COLO668 (cell line): Measurements from ENCODE around the gene MRE11.
"Not testable (repeated sequence)": the region's sequence is repeated elsewhere in the genome, so short reads cannot be mapped to it uniquely, and the experiment has no call there.

Source experiments
- DNase-seq: peaks from one replicate; lab custom pipeline; 2025; ENCODE audit not compliant: unreplicated experiment; lab: John Stamatoyannopoulos, UW

The MRE11 gene

DNA sequence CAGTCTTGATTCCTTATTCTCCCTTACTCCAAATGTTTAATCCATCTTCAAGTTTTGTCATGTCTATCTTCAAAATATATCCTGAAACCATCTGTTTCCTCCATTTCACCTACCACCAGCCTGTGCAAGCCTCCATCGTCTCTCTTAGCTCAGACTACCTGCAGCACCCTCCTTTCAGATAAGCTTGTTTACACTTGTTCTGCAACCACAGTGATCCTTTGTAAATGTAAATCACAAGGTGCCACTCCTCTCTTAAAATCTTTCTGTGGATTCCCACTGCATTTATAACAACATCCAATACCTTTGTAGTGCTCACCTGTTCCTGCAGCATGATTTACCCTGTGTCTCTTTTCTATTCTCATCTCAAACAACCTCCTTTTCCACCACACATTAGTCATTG, 60.6 kb downstream of the MRE11 start:
- DNase-seq, result no peak

DNA sequence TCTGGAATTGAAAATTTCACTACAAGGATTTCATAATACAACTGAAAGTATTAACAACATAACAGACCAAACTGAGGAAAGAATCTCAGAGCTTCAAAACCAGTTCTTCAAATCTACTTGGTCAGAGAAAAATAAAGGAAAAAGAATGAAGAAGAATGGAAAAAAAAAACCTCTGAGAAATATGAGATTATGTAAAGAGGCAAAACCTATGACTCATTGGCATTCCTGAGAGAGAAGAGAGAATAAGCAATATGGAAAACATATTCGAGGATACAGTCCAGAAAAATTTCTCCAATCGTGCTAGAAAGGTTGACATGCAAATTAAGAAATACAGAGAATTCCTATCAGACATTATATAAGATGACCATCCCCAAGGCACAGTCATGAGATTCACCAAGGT, 69.0 kb downstream of the MRE11 start:
- no peak for DNase-seq

DNA sequence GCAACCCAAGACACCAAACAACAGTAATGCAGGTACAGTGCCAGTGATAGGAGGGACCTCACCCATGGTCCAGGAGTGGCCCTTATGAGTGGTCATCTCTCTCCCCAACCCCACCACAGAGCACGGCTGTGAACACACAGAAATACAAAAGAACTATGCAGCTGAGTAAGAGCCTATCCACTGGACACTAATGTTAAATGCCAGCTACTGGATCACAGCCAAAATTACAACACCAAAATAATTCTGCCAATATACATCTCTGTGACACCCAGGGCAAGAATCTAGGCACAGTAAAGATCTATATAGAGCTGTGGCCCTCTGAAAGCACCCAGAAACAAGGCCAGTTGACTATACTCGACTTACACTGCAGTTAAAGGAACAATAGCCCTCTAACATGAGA, 69.6 kb downstream of the MRE11 start:
- no peak for DNase-seq

DNA sequence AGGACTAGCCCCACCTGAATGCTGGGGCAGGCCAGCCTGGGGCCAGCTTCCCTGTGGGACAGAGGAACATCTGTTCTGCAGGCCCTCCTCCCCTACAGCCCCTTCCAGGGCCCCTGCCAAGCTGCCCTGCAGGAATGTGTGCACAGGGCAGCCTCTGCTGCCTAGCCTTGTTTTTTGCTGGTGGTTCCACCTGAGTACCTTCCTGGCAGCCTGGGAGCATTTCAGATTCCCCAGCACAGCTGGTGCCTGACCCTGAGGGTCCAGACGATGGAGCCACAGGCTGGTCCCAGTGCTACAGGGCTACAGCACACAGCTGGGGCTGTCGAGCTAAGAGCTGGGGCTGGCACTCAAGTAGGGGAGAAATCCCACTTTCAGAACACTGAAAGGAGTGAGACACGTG, 70.1 kb downstream of the MRE11 start:
- DNase-seq, result no peak

DNA sequence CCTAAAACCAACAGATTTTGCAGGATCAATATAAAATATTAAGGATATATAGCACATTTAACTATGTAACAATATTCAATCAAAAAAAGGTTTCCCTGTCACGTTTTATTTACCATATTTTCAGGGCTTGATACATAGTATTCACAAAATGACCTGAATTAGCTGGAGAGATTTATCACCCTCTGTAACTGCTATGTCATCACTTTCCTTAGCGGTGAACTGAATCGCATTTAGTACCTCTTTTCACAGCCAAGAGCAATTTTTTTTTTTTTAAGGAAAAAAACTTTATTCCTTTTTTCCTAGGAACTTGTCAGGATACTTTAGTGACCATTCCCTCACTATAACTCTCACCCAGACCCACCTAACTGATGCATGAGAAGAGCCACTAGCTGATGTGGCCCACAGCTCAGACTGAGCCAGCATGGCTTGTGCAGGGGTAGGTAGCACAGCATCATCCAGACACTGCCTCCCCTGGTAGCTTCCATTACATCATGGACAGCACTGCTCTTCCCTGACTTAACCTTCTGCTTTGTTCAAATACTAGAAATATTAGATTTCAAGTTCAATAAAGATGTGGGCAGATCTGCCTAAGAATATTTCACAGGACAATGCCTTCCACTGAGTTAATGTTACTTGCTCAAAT, 75.4 kb downstream of the MRE11 start:
- DNase-seq, result no peak

DNA sequence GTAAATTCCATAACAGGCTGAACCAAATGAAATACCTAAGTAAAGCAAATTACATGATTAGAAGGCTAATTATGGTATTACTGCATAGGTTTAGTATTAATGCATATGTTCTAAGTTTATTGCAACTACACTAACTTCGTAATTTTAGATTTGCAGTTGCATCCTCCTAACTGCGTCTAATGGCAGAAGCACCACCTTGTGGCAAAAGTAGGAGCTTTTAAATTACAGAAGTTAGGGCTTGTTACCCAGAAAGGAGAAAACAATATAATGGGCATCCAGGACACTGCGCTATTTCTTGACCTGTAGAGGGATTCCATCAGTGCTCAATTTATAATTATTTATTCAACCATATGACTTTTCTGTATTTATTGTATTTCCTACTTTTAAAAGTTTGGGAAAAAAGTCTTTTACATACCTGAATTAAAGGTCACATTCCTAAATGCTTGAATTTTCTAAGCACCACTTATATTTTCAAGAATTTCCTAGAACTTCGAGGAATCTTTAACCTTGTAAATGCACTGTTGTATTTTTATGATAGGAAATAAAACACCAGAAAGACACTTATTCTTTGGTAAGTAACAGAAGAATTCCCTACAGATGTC, 76.2 kb downstream of the MRE11 start:
- no peak for DNase-seq

DNA sequence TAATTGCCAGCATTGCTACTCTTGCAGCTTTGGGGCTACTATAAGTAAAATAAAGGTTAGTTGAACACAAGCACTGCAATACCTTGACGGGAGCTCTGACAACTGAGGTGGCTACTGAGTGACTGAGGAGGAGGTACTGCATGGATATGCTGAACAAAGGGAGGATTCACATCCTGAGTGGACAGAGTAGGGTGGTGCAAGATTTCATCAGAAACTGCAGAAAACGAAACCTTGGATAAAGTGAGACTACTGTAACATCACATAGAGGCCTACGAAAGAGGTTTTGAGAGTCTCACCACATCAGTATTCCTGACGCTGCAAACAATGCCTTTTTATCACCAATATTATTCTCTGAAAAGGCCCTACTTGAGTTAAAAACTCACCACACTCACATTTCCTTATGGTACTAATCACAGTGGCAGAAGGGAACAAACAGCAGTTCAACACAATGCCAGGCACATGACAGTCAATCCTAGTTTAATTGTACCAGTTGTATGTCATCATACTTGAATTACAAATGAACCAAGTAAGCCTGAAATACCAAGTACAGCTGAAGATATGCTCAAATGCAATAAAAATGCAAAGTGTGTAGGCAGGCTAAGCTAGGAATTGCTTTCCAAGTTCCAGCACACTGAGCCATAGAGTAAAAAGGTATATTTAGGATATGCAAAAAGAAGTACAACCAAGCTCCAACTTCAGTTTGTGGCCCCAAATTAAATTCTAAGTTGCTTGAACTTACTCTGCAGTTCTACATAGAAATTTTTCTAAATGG, 88.4 kb downstream of the MRE11 start:
- no peak for DNase-seq

DNA sequence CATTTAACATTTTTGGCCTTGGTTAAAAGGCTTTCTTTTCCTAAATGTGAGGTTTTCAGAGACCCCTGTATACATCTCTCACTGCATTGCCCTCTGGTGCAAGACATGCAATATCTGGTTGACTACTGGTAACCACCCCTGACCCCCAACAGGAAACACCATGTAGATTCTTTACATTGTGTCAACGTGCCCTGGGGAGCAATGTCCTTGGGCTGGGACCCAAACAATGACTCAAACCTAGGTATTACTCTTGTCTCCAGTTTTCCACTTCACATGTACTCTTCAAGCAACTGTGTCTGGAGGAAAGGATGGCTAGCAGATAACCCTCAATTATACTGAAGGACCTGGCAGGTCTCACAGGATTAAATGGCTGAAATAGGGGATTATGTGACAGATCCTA, 91.3 kb downstream of the MRE11 start:
- no peak for DNase-seq

DNA sequence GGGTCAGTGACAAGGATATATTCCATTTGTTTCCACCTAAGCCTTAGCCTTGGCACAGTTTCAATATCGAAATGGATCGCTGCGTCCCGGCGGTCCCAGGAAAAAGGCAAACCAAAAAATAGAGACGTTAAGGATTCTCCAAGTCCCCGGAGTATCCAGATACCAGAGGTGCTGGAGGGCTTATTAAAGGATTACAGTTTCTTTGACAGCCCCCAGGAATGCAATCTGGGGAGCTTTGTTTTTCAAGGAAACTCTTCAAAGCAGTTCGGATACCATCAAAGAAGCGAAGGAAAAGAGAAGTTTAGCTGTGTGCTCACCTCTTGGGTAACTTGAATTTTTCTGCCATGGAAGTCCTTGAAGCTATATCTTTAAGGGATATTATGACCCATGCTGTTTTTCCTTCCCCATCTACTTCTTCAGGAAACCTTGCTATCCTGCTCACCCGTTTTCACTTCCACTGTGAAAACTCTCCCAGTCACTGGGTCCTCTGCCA, 91.8 kb downstream of the MRE11 start:
- no peak for DNase-seq

DNA sequence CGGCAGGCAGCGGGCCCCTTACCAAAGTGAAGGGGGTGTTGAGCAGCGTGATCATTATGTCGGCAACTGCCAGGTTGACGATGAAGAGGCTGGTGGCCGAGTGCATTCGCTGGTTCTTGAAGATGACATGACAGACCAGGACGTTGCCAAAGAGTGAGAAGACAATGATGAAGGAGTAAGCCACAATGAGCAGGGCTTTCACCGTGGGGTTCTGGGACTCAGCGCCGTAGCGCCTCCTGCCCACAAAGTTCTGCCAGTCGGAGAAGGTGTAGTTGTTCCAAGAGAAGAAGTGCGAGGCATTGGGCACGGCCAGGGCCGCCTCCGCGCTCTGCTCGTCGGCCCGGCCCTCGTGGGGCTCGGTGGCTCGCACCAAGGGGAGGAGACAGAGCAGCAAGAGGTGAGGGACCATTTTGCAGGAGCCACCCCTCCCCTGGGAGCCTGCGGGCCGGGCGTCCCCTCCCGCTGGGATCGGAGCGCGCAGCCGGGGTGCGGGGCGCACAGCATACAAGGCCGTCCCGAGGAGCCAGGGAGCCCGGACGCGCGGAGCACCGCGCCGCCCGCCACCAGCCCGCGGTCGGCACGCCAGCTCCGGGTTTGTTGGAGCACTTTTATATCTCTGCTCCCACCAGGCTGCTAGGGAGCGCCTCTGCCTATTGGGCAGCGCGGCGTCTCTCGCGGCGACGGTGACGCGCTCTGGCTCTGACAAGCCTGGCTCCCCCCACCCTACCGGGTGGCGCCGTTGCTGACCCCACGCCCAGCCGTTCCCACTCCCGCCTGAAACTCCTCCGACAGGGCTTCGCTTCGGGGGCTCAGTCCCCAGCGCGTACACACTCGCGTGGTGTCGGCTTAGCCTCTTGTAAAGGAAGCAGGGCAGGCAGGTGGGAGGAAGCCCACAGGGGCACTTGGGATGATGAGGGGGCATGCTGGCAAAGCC, 92.5 kb downstream of the MRE11 start, which contains the start of gene GPR83:
Gene GPR83 (minus strand): TSS at position 581 of the 934 bp plus-strand sequence. CDS start 172 bp downstream, at position 409.
- no peak for DNase-seq

DNA sequence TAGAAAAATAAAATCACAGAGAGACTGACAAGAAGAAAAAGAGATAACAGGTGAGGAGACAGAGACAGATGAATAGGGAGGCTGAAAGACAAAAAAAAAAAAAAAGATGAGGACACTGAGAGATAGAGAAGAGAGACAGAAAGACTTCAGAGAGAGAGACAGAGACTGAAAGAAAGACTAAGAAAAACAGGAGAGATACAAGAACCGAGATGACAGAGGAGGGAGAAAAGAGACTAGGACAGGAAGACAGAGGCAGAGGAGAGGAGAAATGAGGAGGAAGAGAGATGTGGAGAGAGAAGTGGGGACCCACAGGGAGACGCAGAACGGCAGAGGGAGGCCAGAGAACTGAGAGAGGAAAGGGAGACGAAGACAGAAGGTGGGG, 93.2 kb downstream of the MRE11 start:
- DNase-seq, result no peak

DNA sequence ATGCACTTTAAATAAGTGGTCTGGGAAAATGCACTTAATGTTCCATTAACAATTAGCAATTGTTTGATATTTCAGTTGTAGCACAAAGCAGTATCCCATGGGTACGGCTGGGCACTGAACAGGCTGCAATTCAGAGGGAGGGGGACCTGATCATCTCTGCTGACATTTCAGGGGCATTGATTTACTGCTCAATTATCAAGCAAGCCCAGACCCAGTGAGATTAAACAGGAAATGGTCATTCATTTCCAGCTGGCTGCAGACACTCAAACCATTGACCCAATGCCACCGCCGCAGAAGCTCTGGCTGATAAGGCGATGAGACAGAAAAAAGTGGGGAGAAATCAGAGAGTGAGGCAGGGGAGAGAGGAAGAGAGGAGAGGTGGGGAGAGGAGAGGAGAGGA, 93.6 kb downstream of the MRE11 start:
- no peak for DNase-seq

DNA sequence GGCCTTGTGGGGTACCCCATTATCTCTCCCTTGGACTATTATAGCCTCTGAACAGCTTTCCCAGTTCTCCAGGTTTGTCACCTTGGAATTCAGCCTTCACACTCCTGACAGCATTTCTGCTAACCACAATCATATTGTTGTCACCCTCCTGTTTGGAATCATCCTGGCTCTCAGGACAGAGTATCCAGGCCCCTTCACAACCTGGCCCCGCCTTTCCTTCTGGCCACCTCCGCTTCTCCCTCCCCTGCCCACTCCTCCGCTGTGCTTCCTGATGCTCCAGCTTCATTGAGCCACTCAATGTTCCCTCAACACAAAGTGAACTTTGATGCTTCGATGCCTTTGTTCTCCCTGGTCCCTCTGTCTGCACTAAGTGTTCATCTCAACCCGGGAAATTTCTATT, 95.5 kb downstream of the MRE11 start:
- no peak for DNase-seq

DNA sequence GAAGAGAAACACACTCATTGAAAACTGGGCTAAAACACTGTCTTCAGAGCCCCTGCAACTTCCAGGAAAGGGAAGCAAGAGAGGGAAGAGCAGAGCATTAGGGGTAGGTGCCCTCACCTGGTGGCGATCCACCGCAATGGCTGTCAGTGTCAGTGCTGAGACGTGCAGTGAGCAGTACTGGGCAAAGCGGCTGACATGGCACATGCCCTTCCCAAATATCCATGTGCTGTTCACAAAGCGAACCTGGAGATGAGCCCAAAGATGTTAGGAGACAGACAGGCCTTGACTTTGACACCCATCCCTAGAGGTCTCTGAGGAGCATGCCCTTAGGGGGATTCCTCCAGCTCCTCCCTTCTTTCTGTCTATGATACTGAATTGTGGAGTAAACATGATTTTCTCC, 97.4 kb downstream of the MRE11 start:
- DNase-seq, result no peak

DNA sequence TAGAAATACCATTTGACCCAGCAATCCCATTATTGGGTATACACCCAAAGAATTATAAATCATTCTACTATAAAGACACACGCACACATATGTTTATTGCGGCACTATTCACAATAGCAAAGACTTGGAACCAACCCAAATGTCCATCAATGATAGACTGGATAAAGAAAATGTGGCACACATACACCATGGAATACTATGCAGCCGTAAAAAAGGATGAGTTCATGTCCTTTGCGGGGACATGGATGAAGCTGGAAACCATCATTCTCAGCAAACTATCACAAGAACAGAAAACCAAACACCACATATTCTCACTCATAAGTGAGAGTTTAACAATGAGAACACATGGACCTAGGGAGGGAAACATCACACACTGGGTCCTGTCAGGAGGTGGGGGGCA, 101.7 kb downstream of the MRE11 start:
- DNase-seq, result not testable (repeated sequence)

DNA sequence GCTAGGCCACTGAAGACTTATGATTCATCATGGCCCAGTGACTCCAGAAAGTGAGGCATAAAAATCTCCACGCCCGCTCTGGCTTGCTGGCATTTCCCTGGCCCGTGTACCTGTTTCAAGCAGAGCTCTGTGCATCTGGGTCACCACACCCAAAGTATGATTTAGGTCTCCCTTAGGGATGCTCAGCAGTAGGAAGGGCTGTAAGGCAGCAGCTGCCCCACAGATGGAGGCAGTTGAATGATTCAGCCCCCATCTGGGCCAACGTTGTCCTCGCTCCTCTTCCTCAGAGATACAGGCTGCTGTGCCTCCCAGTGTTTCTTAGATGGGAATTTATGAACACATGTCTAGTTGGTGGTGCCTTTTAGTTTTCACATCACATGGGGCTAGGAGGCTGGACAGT, 114.0 kb downstream of the MRE11 start:
- no peak for DNase-seq

DNA sequence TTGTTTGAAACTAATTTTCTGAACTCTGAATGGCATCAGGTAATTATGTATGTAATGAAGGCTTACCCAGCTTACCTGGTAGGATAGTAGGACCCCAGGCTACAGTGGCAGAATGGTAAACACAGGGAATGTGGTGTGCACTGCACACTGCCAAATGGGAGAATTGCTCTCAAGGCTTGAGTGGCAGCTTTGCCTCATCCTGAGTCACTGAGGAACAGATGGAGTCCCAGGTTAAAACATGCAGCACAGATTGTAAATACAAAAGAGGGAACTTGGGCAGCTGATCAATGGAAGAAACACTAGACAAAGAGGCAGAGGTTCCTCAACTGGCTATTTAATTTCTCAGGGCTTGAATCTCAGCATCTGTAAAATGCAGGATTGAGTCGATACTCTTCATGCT, 116.8 kb downstream of the MRE11 start:
- DNase-seq, result no peak

DNA sequence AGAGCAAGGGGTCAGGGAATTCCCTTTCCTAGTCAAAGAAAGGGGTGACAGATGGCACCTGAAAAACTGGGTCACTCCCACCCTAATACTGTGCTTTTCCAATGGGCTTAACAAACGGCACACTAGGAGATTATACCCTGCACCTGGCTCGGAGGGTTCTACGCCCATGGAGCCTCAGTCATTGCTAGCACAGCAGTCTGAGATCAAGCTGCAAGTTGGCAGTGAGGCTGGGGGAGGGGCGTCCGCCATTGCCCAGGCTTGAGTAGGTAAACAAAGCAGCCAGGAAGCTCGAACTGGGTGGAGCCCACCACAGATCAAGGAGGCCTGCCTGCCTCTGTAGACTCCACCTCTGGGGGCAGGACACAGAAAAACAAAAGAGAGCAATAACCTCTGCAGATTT, 123.1 kb downstream of the MRE11 start:
- not testable (repeated sequence) for DNase-seq
